T-helper 2 cell (primary cell): ENCODE data around the gene BMP7.
"Not testable (repeated sequence)": the region's sequence is repeated elsewhere in the genome, so short reads cannot be mapped to it uniquely, and the experiment has no call there.

Source experiments
- DNase-seq, 5 experiments: peaks; one replicate each; pipeline versions ENCODE4 v3.0.0 to v3.0.0-alpha.2; 2012 to 2022

The BMP7 gene

GRCh38 chr20:57210054-57210910 lies 56.2 kb downstream of the BMP7 start:
- DNase-seq: no peak

GRCh38 chr20:57209413-57209812 lies 57.0 kb downstream of the BMP7 start:
- no peak for DNase-seq

- no peak for DNase-seq
Observed at GRCh38 chr20:57208198-57208597, 58.2 kb downstream of the BMP7 start.

- DNase-seq: no peak
Observed at GRCh38 chr20:57207251-57207650, 59.2 kb downstream of the BMP7 start.

GRCh38 chr20:57205606-57206219 lies 60.7 kb downstream of the BMP7 start:
- DNase-seq: no peak

- DNase-seq: no peak
Observed at GRCh38 chr20:57203986-57204385, 62.5 kb downstream of the BMP7 start.

GRCh38 chr20:57203204-57203603 lies 63.2 kb downstream of the BMP7 start:
- DNase-seq: no peak

- DNase-seq: no peak
Observed at GRCh38 chr20:57202309-57202708, 64.1 kb downstream of the BMP7 start.

GRCh38 chr20:57200882-57201695 lies 65.4 kb downstream of the BMP7 start:
- DNase-seq: no peak

- no peak for DNase-seq
Observed at GRCh38 chr20:57199656-57200405, 66.6 kb downstream of the BMP7 start.

GRCh38 chr20:57198132-57199072 lies 68.0 kb downstream of the BMP7 start:
- no peak for DNase-seq

GRCh38 chr20:57197352-57198131 lies 68.9 kb downstream of the BMP7 start:
- no peak for DNase-seq

- no peak for DNase-seq
Observed at GRCh38 chr20:57195469-57196100, 70.9 kb downstream of the BMP7 start.

GRCh38 chr20:57195023-57195422 lies 71.4 kb downstream of the BMP7 start:
- no peak for DNase-seq

- no peak for DNase-seq
Observed at GRCh38 chr20:57194154-57194553, 72.3 kb downstream of the BMP7 start.

- no peak for DNase-seq
Observed at GRCh38 chr20:57193094-57193493, 73.3 kb downstream of the BMP7 start.

GRCh38 chr20:57192311-57192710 lies 74.1 kb downstream of the BMP7 start:
- DNase-seq: no peak

GRCh38 chr20:57191265-57191638 lies 75.2 kb downstream of the BMP7 start:
- not testable (repeated sequence) for DNase-seq

- no peak for DNase-seq
Observed at GRCh38 chr20:57190536-57191264, 75.7 kb downstream of the BMP7 start.

- DNase-seq: no peak
Observed at GRCh38 chr20:57189713-57190112, 76.7 kb downstream of the BMP7 start.
